Stomach (tissue), 9 donors: ENCODE results near the gene MAGEA10. TPM values are rescaled to one million over a fixed set of nuclear protein-coding genes. Genes with fewer than 3 reads are reported as not detected.

Experiments
- DNase-seq, 2 donors: peaks; one replicate each; pipeline versions ENCODE4 v3.0.0 to v3.0.0-alpha.2; 2013 to 2019
- H3K27ac ChIP-seq, 5 donors: fragments of 200-600 bp in 4 of 5; sonication (generic) in 4 of 5; one replicate each; pipeline ENCODE4 v1.5.1; 2013 to 2019; ENCODE audit warnings: mild to moderate bottlenecking in 1 of 5, moderate library complexity in 1 of 5
- H3K27me3 ChIP-seq, 3 donors: fragments of 200-600 bp; sonication (generic); one replicate each; pipeline ENCODE4 v1.5.1; 2017 to 2019; ENCODE audit warnings: mixed run types in 1 of 3
- H3K36me3 ChIP-seq, 4 donors: fragments of 200-600 bp; sonication (generic); 1 replicate in 3 of 4; 2 replicates in 1 of 4; pipeline ENCODE4 v1.5.1; 2016 to 2019
- H3K4me1 ChIP-seq, 4 donors: fragments of 200-600 bp; sonication (generic); one replicate each; pipeline ENCODE4 v1.5.1; 2016 to 2019
- H3K4me3 ChIP-seq, 4 donors: fragments of 200-600 bp; sonication (generic) in 3 of 4; one replicate each; pipeline ENCODE4 v1.5.1; 2016 to 2019; ENCODE audit warnings: mild to moderate bottlenecking in 1 of 4
- H3K9me3 ChIP-seq, 4 donors: fragments of 200-600 bp; sonication (generic); one replicate each; pipeline ENCODE4 v1.5.1; 2016 to 2019
- EP300 ChIP-seq: sonication (generic); formaldehyde crosslinking; IDR thresholded peaks from one replicate; pipeline ENCODE4 v1.6.1; 2017; ENCODE audit warnings: antibody characterized with exemption
- POLR2A ChIP-seq, 4 donors: fragments of 450-650 bp; IDR thresholded peaks; one replicate each; pipeline ENCODE4 v1.6.1; 2016; ENCODE audit warnings: antibody characterized with exemption in 4 of 4, control low read depth in 2 of 4, mild to moderate bottlenecking in 1 of 4, moderate library complexity in 1 of 4
- POLR2AphosphoS5 ChIP-seq, 3 donors: sonication (generic); formaldehyde crosslinking; IDR thresholded peaks; one replicate each; pipeline ENCODE4 v1.6.1; 2016; ENCODE audit warnings: antibody characterized with exemption in 3 of 3
- WGBS, 5 donors: extraction: QIAGEN DNeasy Blood & Tissue Kit in 3 of 5; methylation state at CpG; one replicate each; pipeline versions ENCODE4 v1.1.5 to v1.1.7; 2013 to 2018; 5-methylcytosine and 5-hydroxymethylcytosine counted together
- intact Hi-C: fragments of 100-400 bp; cut with DNase I; formaldehyde crosslinking; loops from one replicate; pipeline ENCODE4 v1.15.1; 2023; ENCODE audit warnings: low total_unique reads
- polyA plus RNA-seq, 3 donors: library from polyadenylated mRNA; stranded (reverse); fragments of 200-250 nt; gene quantifications; one replicate each; pipeline ENCODE4 v1.2.3, GENCODE V29; 2013
- total RNA-seq, 5 donors: library from RNA; depleted of rRNA; stranded (reverse); fragments of >200 nt; gene quantifications; one replicate each; pipeline versions ENCODE4 v1.1.0 to v1.2.3, GENCODE V29; 2014 to 2016
- TF ChIP-seq, protein P1 (sequence below), 7 experiments: fragments of 450-650 bp in 4 of 7; fragments of 200-600 bp in 3 of 7; sonication (generic) in 3 of 7; IDR thresholded peaks; one replicate each; pipeline ENCODE4 v1.5.1; 2016 to 2019; ENCODE audit warnings: antibody characterized with exemption in 7 of 7, control low read depth in 2 of 7, mild to moderate bottlenecking in 1 of 7
- donor health status: healthy with polysubstance abuse.
- donor health status: Bipolar disorder and iron deficiency.
- donor health status: healthy.

Gene MAGEA10
- total and polyA plus RNA-seq, 8 donors: not detected

DNA sequence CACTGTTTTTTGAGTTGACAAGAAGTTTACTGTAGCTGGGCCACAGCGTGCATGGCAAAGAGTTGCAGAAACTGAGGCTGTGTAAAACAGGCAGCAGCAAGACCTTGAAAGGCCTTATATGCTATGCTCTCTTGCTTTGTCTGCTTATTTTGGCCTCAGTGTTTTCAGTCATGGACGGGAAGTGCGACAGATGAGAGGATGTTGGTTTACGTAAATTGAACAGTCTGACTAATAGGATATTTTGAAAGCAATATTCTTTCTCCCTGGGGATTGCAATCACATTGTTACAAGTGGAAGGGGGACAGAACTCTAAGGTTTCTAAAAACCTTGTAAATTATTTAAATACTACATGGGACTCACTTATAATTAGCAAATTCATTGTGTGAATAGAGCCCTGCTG is 32.2 kb upstream of the MAGEA10 start:
- intact Hi-C loops: no loop called here

DNA sequence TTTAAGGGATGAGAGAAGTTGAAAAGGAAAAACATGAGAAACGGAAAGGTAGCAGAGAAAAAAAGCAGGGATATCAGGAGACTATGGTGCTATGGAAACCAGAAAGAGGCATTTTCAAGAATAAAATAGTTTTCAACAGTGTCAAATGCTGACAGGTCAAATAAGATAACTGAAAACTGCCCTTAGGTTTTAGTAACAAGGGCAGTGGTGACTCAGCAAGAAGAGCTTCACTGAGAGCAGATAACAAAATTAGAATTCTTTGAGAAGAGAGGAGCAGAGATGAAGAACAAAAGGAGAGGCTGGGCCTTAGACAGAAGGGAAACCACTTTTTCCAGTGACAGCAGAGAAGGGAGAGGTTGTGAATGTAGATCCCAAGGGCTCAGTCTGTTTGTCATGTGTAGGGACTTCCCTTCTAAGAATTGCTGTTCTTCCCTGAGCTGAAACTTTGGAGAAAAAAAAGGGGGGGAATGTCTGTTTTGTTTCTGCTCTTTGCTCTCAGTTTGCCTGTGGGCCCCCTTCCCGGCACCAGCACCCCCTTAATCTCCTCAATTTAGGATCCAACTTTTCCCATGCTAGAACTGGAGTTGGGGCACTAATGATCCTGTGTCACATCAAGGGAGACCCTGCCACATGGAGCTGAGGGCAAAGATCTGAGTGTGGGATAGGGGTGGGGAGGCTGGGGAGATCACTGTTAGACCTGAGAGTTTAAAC is 26.8 kb upstream of the MAGEA10 start:
- Histone ChIP-seq H3K4me3 (no peak overlapping the region), H3K27ac (no peak overlapping the region), H3K27me3 (no peaks in the 10 kb centered on the region), H3K4me1 (no peaks in the 10 kb centered on the region), H3K9me3 (no peaks in the 10 kb centered on the region), H3K36me3 (no peaks in the 10 kb centered on the region)
- TF ChIP-seq POLR2AphosphoS5 (IDR thresholded peaks at IDR 0.05) (no peak), EP300 (no peak), POLR2A (IDR thresholded peaks at IDR 0.05) (no peak)
- TF ChIP-seq, protein P1, sequence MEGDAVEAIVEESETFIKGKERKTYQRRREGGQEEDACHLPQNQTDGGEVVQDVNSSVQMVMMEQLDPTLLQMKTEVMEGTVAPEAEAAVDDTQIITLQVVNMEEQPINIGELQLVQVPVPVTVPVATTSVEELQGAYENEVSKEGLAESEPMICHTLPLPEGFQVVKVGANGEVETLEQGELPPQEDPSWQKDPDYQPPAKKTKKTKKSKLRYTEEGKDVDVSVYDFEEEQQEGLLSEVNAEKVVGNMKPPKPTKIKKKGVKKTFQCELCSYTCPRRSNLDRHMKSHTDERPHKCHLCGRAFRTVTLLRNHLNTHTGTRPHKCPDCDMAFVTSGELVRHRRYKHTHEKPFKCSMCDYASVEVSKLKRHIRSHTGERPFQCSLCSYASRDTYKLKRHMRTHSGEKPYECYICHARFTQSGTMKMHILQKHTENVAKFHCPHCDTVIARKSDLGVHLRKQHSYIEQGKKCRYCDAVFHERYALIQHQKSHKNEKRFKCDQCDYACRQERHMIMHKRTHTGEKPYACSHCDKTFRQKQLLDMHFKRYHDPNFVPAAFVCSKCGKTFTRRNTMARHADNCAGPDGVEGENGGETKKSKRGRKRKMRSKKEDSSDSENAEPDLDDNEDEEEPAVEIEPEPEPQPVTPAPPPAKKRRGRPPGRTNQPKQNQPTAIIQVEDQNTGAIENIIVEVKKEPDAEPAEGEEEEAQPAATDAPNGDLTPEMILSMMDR (IDR thresholded peaks at IDR 0.05): no peak
- 50 to 79% (median 67%) methylated on average over 1 to 2 of the region's 2 CpGs for WGBS, 5 donors
- intact Hi-C loops: no loop called here
- no peak for DNase-seq

More for the DNA sequence above, 32.2 kb upstream of the MAGEA10 start:
- Histone ChIP-seq H3K27ac (no peak overlapping the region), H3K4me1 (no peaks in the 10 kb centered on the region), H3K36me3 (no peaks in the 10 kb centered on the region), H3K27me3 (no peaks in the 10 kb centered on the region), H3K9me3 (no peaks in the 10 kb centered on the region), H3K4me3 (no peak overlapping the region)
- 75 to 90% (median 81%) methylated on average over 4 of the region's 4 CpGs for WGBS, 5 donors
- peak in 1 of 2 donors; percentile 4 for DNase-seq
- TF ChIP-seq POLR2AphosphoS5 (IDR thresholded peaks at IDR 0.05) (no peak), EP300 (no peak), POLR2A (IDR thresholded peaks at IDR 0.05) (no peak)
- TF ChIP-seq, protein P1 (IDR thresholded peaks at IDR 0.05): no peak

DNA sequence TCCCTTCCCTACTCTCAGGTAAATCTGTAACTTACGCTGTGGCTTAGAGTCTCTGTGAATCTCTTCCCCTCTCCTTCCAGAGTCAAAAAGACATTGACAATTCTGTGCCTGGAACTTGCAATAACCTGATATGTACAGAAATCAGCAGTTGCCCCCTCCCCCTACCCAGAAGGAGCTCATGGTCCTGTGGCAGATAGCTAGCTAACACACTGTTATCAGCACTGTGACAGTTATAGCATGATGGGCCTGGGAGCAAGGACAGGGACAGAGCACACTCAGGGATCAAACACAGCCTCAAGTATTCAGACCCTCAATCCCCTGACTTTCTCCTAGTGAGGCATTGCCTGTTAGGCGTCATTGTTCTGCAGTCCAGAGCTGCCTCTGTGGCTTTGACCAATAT is 18.7 kb upstream of the MAGEA10 start:
- Histone ChIP-seq H3K27me3 (no peaks in the 10 kb centered on the region), H3K4me3 (no peak overlapping the region), H3K9me3 (no peaks in the 10 kb centered on the region), H3K27ac (no peak overlapping the region), H3K4me1 (no peaks in the 10 kb centered on the region), H3K36me3 (no peaks in the 10 kb centered on the region)
- DNase-seq: no peak
- no peak for TF ChIP-seq POLR2AphosphoS5 (IDR thresholded peaks at IDR 0.05)
- TF ChIP-seq, protein P1 (IDR thresholded peaks at IDR 0.05): no peak
- no peak for TF ChIP-seq POLR2A (IDR thresholded peaks at IDR 0.05)
- no peak for TF ChIP-seq EP300
- WGBS, 5 donors: 58 to 91% (median 74%) methylated on average over 2 of the region's 2 CpGs
- intact Hi-C loops: no loop called here

DNA sequence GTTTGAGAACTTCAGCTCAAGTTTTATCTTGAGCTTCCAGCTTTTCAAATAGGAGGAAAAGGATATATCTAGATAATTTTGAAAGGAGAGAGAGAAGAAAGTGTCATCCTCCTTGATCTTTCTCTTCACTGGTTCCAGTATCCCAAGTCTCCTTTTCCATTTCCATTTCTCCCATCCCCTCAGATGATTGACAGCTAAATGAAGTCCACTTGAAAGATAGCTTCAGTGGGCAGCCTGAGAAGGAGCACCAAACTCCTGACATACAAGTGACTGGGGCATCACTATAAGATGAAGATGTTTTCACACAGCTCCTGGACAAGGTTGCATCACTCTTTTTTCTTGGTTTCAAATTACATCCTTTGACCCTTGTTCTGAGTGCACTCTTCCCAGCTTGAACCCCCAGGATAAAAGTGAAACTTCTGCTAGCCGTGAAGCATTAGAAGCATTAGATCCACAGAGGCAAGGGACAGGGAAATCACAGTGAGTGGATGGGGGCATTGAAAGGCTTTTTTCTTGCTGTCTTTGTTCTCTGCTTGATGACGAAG is 17.5 kb upstream of the MAGEA10 start:
- Histone ChIP-seq H3K27me3 (no peaks in the 10 kb centered on the region), H3K36me3 (no peaks in the 10 kb centered on the region), H3K4me3 (no peak overlapping the region), H3K27ac (no peak overlapping the region), H3K9me3 (no peaks in the 10 kb centered on the region), H3K4me1 (no peaks in the 10 kb centered on the region)
- TF ChIP-seq POLR2AphosphoS5 (IDR thresholded peaks at IDR 0.05) (no peak), EP300 (no peak), POLR2A (IDR thresholded peaks at IDR 0.05) (no peak)
- TF ChIP-seq, protein P1 (IDR thresholded peaks at IDR 0.05): no peak
- intact Hi-C loops: no loop called here
- no peak for DNase-seq
- 36 to 74% (median 59%) methylated on average over 2 of the region's 2 CpGs for WGBS, 5 donors
